GM11168 (cell line): Measurements from ENCODE around the gene KRTAP2-2.
"Not testable (repeated sequence)": the region's sequence is repeated elsewhere in the genome, so short reads cannot be mapped to it uniquely, and the experiment has no call there.

Source experiments
- in situ Hi-C: fragments of 300-500 bp; cut with MboI; formaldehyde crosslinking; loops from one replicate; pipeline ENCODE4 v1.12.0; 2022; ENCODE audit warnings: low sequenced_read_pairs; ENCODE audit not compliant: unreplicated experiment

Gene KRTAP2-2

GRCh38 chr17:41065016-41065689 lies 10.1 kb upstream of the KRTAP2-2 start:
- in situ Hi-C loops: not testable (repeated sequence)

- in situ Hi-C loops: no loop called here
These were observed 9.3 kb upstream of the KRTAP2-2 start for GRCh38 chr17:41064301-41064700.

GRCh38 chr17:41063449-41063848 lies 8.4 kb upstream of the KRTAP2-2 start:
- in situ Hi-C loops: no loop called here

GRCh38 chr17:41061964-41062363 lies 6.9 kb upstream of the KRTAP2-2 start:
- in situ Hi-C loops: no loop called here

GRCh38 chr17:41060052-41060604 lies 5.1 kb upstream of the KRTAP2-2 start, which contains the start of gene KRTAP2-3:
Gene KRTAP2-3 (minus strand): TSS chr17:41060114. CDS start chr17:41060050, 64 bp downstream.
- in situ Hi-C loops: no loop called here

GRCh38 chr17:41059276-41060051 lies 4.4 kb upstream of the KRTAP2-2 start:
- in situ Hi-C loops: not testable (repeated sequence)

GRCh38 chr17:41058741-41059140 lies 3.7 kb upstream of the KRTAP2-2 start:
- in situ Hi-C loops: no loop called here

- in situ Hi-C loops: no loop called here
These were observed 2.5 kb upstream of the KRTAP2-2 start for GRCh38 chr17:41057547-41057946.

- in situ Hi-C loops: not testable (repeated sequence)
These were observed 474 bp downstream of the KRTAP2-2 start for GRCh38 chr17:41054556-41054955.

- in situ Hi-C loops: no loop called here
These were observed 1.0 kb downstream of the KRTAP2-2 start for GRCh38 chr17:41054025-41054424.

GRCh38 chr17:41052566-41052965 lies 2.5 kb downstream of the KRTAP2-2 start:
- in situ Hi-C loops: no loop called here

- in situ Hi-C loops: no loop called here
These were observed 5.9 kb downstream of the KRTAP2-2 start for GRCh38 chr17:41049110-41049509.

GRCh38 chr17:41048441-41048840 lies 6.6 kb downstream of the KRTAP2-2 start:
- in situ Hi-C loops: no loop called here

- in situ Hi-C loops: not testable (repeated sequence)
These were observed 8.1 kb downstream of the KRTAP2-2 start, which contains the start of gene KRTAP2-1 for GRCh38 chr17:41046735-41047465. Gene KRTAP2-1 (minus strand): TSS chr17:41047316. CDS start chr17:41047267, 49 bp downstream.

GRCh38 chr17:41042953-41043352 lies 12.1 kb downstream of the KRTAP2-2 start:
- in situ Hi-C loops: no loop called here

- in situ Hi-C loops: not testable (repeated sequence)
These were observed 14.1 kb downstream of the KRTAP2-2 start, which contains the start of gene KRTAP1-1 for GRCh38 chr17:41040783-41041571. Gene KRTAP1-1 (minus strand): TSS chr17:41041450. CDS start chr17:41041397, 53 bp downstream.

GRCh38 chr17:41037853-41038350 lies 17.1 kb downstream of the KRTAP2-2 start:
- in situ Hi-C loops: no loop called here

- in situ Hi-C loops: not testable (repeated sequence)
These were observed 20.6 kb downstream of the KRTAP2-2 start, which contains the start of gene KRTAP1-3 for GRCh38 chr17:41034346-41034935. Gene KRTAP1-3 (minus strand): TSS chr17:41034874. CDS start chr17:41034821, 53 bp downstream.
